Stimulated activated CD4-positive, alpha-beta T cell treated with anti-CD3 and anti-CD28 coated beads, TNF-alpha, amount 100 ng/mL, for 1 hour (primary cell): Measurements from ENCODE around the gene DRAXIN.

Source experiments
- DNase-seq, 3 donors: peaks; one replicate each; pipeline ENCODE4 v3.0.0-alpha.2; 2020; ENCODE audit warnings: low read depth in 3 of 3, low spot score in 1 of 3

The DRAXIN gene

GRCh38 chr1:11684070-11684469 lies 7.4 kb upstream of the DRAXIN start:
- no peak for DNase-seq

GRCh38 chr1:11685210-11685752 lies 6.2 kb upstream of the DRAXIN start:
- no peak for DNase-seq

- DNase-seq: no peak
Observed at GRCh38 chr1:11688506-11688905, 3.0 kb upstream of the DRAXIN start.

GRCh38 chr1:11690397-11691301 lies 861 bp upstream of the DRAXIN start:
- DNase-seq: no peak

GRCh38 chr1:11691928-11692711 lies 610 bp downstream of the DRAXIN start:
- DNase-seq: no peak

GRCh38 chr1:11693024-11693590 lies 1.6 kb downstream of the DRAXIN start:
- DNase-seq: no peak

- no peak for DNase-seq
Observed at GRCh38 chr1:11693917-11694316, 2.4 kb downstream of the DRAXIN start.

- no peak for DNase-seq
Observed at GRCh38 chr1:11695861-11696260, 4.4 kb downstream of the DRAXIN start.

- no peak for DNase-seq
Observed at GRCh38 chr1:11697188-11697892, 5.8 kb downstream of the DRAXIN start.

- DNase-seq: no peak
Observed at GRCh38 chr1:11697893-11698210, 6.3 kb downstream of the DRAXIN start.

- DNase-seq: no peak
Observed at GRCh38 chr1:11700601-11701467, 9.3 kb downstream of the DRAXIN start.

GRCh38 chr1:11701551-11701961 lies 10.0 kb downstream of the DRAXIN start:
- no peak for DNase-seq

GRCh38 chr1:11701981-11702803 lies 10.7 kb downstream of the DRAXIN start:
- no peak for DNase-seq

GRCh38 chr1:11703357-11704193 lies 12.1 kb downstream of the DRAXIN start:
- DNase-seq: no peak

GRCh38 chr1:11704194-11704529 lies 12.7 kb downstream of the DRAXIN start:
- DNase-seq: no peak

GRCh38 chr1:11704691-11705475 lies 13.4 kb downstream of the DRAXIN start:
- DNase-seq: no peak

GRCh38 chr1:11705596-11705995 lies 14.1 kb downstream of the DRAXIN start:
- DNase-seq: no peak

- DNase-seq: no peak
Observed at GRCh38 chr1:11706292-11706691, 14.8 kb downstream of the DRAXIN start.
